DND-41 (cell line): ENCODE measurements around the gene NEDD1.

Experiments
- ATAC-seq: fragments of 200-7000 bp; cut with Tn5 transposase; 3 replicates; pipeline ENCODE4 v1.9.1; 2021; ENCODE audit warnings: low read depth; ENCODE audit not compliant: insufficient read depth
- DNase-seq: peaks from one replicate; pipeline ENCODE4 v3.0.0-alpha.2; 2020
- H2AFZ ChIP-seq: 2 replicates; pipeline ENCODE4 v1.6.0; 2012; ENCODE audit warnings: low read depth, low read length
- H3K27ac ChIP-seq: 2 replicates; pipeline ENCODE4 v1.5.1; 2012; ENCODE audit warnings: low read length, inconsistent platforms
- H3K27me3 ChIP-seq: fragments of 200-600 bp; sonication (generic); 2 replicates; pipeline ENCODE4 v1.6.0; 2012; ENCODE audit warnings: low read length, mild to moderate bottlenecking, inconsistent platforms; ENCODE audit not compliant: insufficient read depth, poor library complexity
- H3K36me3 ChIP-seq: 2 replicates; pipeline ENCODE4 v1.5.1; 2012; ENCODE audit warnings: low read length, inconsistent platforms; ENCODE audit not compliant: insufficient read depth
- H3K4me1 ChIP-seq: 2 replicates; pipeline ENCODE4 v1.5.1; 2012; ENCODE audit warnings: mild to moderate bottlenecking, low read length; ENCODE audit not compliant: insufficient read depth
- H3K4me2 ChIP-seq: 2 replicates; pipeline ENCODE4 v1.6.0; 2012; ENCODE audit warnings: mild to moderate bottlenecking, moderate library complexity, low read length, inconsistent platforms; ENCODE audit not compliant: insufficient read depth
- H3K4me3 ChIP-seq, 2 experiments: fragments of 200-600 bp in 1 of 2; shearing (Covaris generic) in 1 of 2; 2 replicates each; pipeline ENCODE4 v1.5.1; 2012 to 2016; ENCODE audit warnings: inconsistent platforms in 2 of 2, low read length in 2 of 2, mild to moderate bottlenecking in 2 of 2, low read depth in 1 of 2, moderate library complexity in 1 of 2
- H3K79me2 ChIP-seq: 2 replicates; pipeline ENCODE4 v1.6.0; 2012; ENCODE audit warnings: low read length, inconsistent platforms; ENCODE audit not compliant: insufficient read depth
- H3K9ac ChIP-seq: 2 replicates; pipeline ENCODE4 v1.6.0; 2012; ENCODE audit warnings: low read depth, mild to moderate bottlenecking, inconsistent platforms, low read length, moderate library complexity
- H3K9me3 ChIP-seq: 2 replicates; pipeline ENCODE4 v1.5.1; 2012; ENCODE audit warnings: low read length, moderate library complexity, mild to moderate bottlenecking, inconsistent platforms; ENCODE audit not compliant: insufficient read depth, severe bottlenecking
- H4K20me1 ChIP-seq: 2 replicates; pipeline ENCODE4 v1.6.0; 2012; ENCODE audit warnings: low read length; ENCODE audit not compliant: insufficient read depth
- CTCF ChIP-seq: IDR thresholded peaks from 2 replicates; pipeline ENCODE4 v1.5.1; 2012; ENCODE audit warnings: borderline replicate concordance, low read length, moderate library complexity, mild to moderate bottlenecking; ENCODE audit not compliant: poor library complexity, severe bottlenecking; ENCODE audit errors: extremely low read depth
- EZH2 ChIP-seq: IDR thresholded peaks from 3 replicates; pipeline ENCODE4 v1.6.1; 2012; ENCODE audit warnings: borderline replicate concordance, low read depth, mild to moderate bottlenecking, moderate library complexity, low read length, inconsistent platforms; ENCODE audit not compliant: severe bottlenecking

Gene NEDD1

GRCh38 chr12:96907671-96908422 is 790 bp downstream of the NEDD1 start:
- Histone ChIP-seq H3K4me2 (peak overlapping the region; percentile 93), H3K27ac (peak overlapping the region; percentile 95)
- ATAC-seq: peak; percentile 59

GRCh38 chr12:96908423-96908675 is 1.3 kb downstream of the NEDD1 start:
- Histone ChIP-seq H3K4me2 (peak overlapping the region; percentile 93), H3K27ac (peak overlapping the region; percentile 95), H3K4me1 (peaks cover 58% of the 10 kb centered on the region), H3K4me3 (peak overlapping the region; percentile 68 to 91), H4K20me1 (peaks cover 15% of the 10 kb centered on the region; the same call in 1 of the 2 replicates), H3K27me3 (no peaks in the 10 kb centered on the region), H3K36me3 (peaks cover 41% of the 10 kb centered on the region), H3K9me3 (no peaks in the 10 kb centered on the region), H3K79me2 (peaks cover 69% of the 10 kb centered on the region), H3K9ac (peak overlapping the region; percentile 95), H2AFZ (no peak overlapping the region)
- ATAC-seq (no peak), DNase-seq (no peak)
- TF ChIP-seq EZH2 (no peak), CTCF (no peak)

More at GRCh38 chr12:96907671-96908422, 790 bp downstream of the NEDD1 start:
- Histone ChIP-seq H4K20me1 (peaks cover 12% of the 10 kb centered on the region; the same call in 1 of the 2 replicates), H3K9me3 (no peaks in the 10 kb centered on the region), H2AFZ (peak overlapping the region; percentile 95), H3K27me3 (no peaks in the 10 kb centered on the region), H3K36me3 (peaks cover 37% of the 10 kb centered on the region), H3K79me2 (peaks cover 64% of the 10 kb centered on the region), H3K4me1 (peaks cover 53% of the 10 kb centered on the region), H3K4me3 (peak overlapping the region; percentile 68 to 91), H3K9ac (peak overlapping the region; percentile 95)
- TF ChIP-seq EZH2: no peak
- no peak for TF ChIP-seq CTCF
- DNase-seq: peak; percentile 46

GRCh38 chr12:96912261-96912660 is 5.2 kb downstream of the NEDD1 start:
- Histone ChIP-seq H2AFZ (no peak overlapping the region), H3K9ac (no peak overlapping the region), H3K27ac (no peak overlapping the region; the same call in 1 of the 2 replicates), H3K4me2 (peak overlapping the region; percentile 39; the same call in 1 of the 2 replicates), H3K27me3 (no peaks in the 10 kb centered on the region), H3K4me1 (peaks cover 52% of the 10 kb centered on the region), H3K4me3 (no peak overlapping the region), H3K79me2 (peaks cover 95% of the 10 kb centered on the region), H3K9me3 (no peaks in the 10 kb centered on the region), H3K36me3 (peaks cover 55% of the 10 kb centered on the region), H4K20me1 (peaks cover 21% of the 10 kb centered on the region; the same call in 1 of the 2 replicates)
- no peak for TF ChIP-seq EZH2
- no peak for TF ChIP-seq CTCF
- DNase-seq (no peak), ATAC-seq (no peak)
